CD4-positive, alpha-beta T cell (primary cell): ENCODE data around the gene COL13A1. TPM values are rescaled to one million over a fixed set of nuclear protein-coding genes. Genes with fewer than 3 reads are reported as not detected.

Source experiments
- ATAC-seq: fragments of 200-7000 bp; cut with Tn5 transposase; one replicate; pipeline ENCODE4 v1.10.0; 2022; ENCODE audit warnings: mild to moderate bottlenecking; ENCODE audit not compliant: poor library complexity
- CTCF ChIA-PET: fragments of 350-600 bp; sonication (Branson Sonifier 250); formaldehyde crosslinking; loops from one replicate; lab custom pipeline; 2021; ENCODE audit warnings: antibody characterized with exemption, inconsistent platforms; lab: Charles Lee
- POLR2A ChIA-PET: fragments of 350-600 bp; sonication (Branson Sonifier 250); formaldehyde crosslinking; loops from one replicate; lab custom pipeline; 2021; ENCODE audit warnings: antibody characterized with exemption, inconsistent platforms; lab: Charles Lee
- DNase-seq, 14 experiments: peaks; one replicate each; pipeline ENCODE4 v3.0.0-alpha.2; 2013 to 2020; ENCODE audit warnings: mixed read lengths in 2 of 14
- H3K27ac ChIP-seq, 2 donors: one replicate each; pipeline versions ENCODE4 v1.5.1 to v1.7.0; 2013; ENCODE audit warnings: low read length in 2 of 2, low read depth in 1 of 2, mild to moderate bottlenecking in 1 of 2
- H3K27me3 ChIP-seq, 2 experiments: 1 replicate in 1 of 2; 2 replicates in 1 of 2; pipeline versions ENCODE4 v1.6.1 to v1.7.0; 2013; ENCODE audit warnings: low read length in 2 of 2, control low read depth in 1 of 2, mild to moderate bottlenecking in 1 of 2, moderate library complexity in 1 of 2; ENCODE audit not compliant: insufficient read depth in 2 of 2, control insufficient read depth in 1 of 2
- H3K36me3 ChIP-seq: one replicate; pipeline ENCODE4 v1.6.1; 2013; ENCODE audit warnings: low read length, control low read depth; ENCODE audit not compliant: insufficient read depth
- H3K4me1 ChIP-seq: one replicate; pipeline ENCODE4 v1.6.1; 2013; ENCODE audit warnings: low read length, control low read depth; ENCODE audit not compliant: insufficient read depth
- H3K4me3 ChIP-seq: one replicate; pipeline ENCODE4 v1.5.1; 2013; ENCODE audit warnings: mild to moderate bottlenecking, low read length, moderate library complexity
- H3K9me3 ChIP-seq, 2 experiments: 1 replicate in 1 of 2; 2 replicates in 1 of 2; pipeline versions ENCODE4 v1.6.1 to v1.7.0; 2013; ENCODE audit warnings: low read length in 2 of 2, mild to moderate bottlenecking in 2 of 2, control low read depth in 1 of 2, moderate library complexity in 1 of 2; ENCODE audit not compliant: control insufficient read depth in 1 of 2, insufficient read depth in 1 of 2
- H3K27ac Mint-ChIP-seq: one replicate; pipeline ENCODE4 v1.8.0; 2020; ENCODE audit warnings: mixed read lengths
- H3K27me3 Mint-ChIP-seq: one replicate; pipeline ENCODE4 v1.8.0; 2021; ENCODE audit warnings: mixed read lengths
- H3K36me3 Mint-ChIP-seq: one replicate; pipeline ENCODE4 v1.8.0; 2021; ENCODE audit warnings: low read depth, mixed read lengths
- H3K4me1 Mint-ChIP-seq: one replicate; pipeline ENCODE4 v1.8.0; 2021; ENCODE audit warnings: low read depth, mixed read lengths
- H3K4me3 Mint-ChIP-seq: one replicate; pipeline ENCODE4 v1.8.0; 2020; ENCODE audit warnings: mild to moderate bottlenecking, mixed read lengths
- H3K9me3 Mint-ChIP-seq: one replicate; pipeline ENCODE4 v1.8.0; 2020; ENCODE audit warnings: mixed read lengths
- intact Hi-C, 2 experiments: fragments of 100-400 bp; cut with DNase I in 1 of 2; cut with micrococcal nuclease in 1 of 2; formaldehyde crosslinking; loops; one replicate each; pipeline versions ENCODE4 v1.15.1 to v1.9.0; 2023 to 2025; cut with DNase I, micrococcal nuclease
- total RNA-seq, 174 experiments: library from RNA in 2 of 174; stranded (reverse) in 2 of 174; gene quantifications; one replicate each; pipeline ENCODE4 v1.2.3 and lab custom pipeline; 2021 to 2026
- TF ChIP-seq, protein P1 (sequence below): fragments of 200-600 bp; IDR thresholded peaks from one replicate; pipeline ENCODE4 v1.8.0; 2022; ENCODE audit warnings: antibody characterized with exemption, mild to moderate bottlenecking

The COL13A1 gene
- total RNA-seq, 2 experiments from 2014 or later = not detected

DNA sequence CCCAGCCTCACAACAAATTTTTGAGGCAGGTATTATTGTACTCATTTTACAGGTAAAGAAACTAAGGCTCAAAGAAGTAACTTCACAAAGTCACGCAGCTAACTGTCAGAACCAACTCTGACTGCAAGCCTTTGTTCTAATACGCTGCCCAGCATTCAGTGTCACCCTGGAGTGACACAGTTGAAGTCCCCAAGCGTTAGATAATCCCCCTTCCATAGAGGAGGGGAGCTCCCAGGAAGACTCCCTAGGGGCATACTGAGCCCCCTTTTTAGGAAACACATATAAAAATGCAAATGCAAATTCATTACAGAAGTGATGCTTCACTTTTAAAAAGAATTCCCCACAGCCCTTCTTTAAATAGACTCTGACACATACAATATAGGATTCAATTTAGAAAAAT lies 150.0 kb downstream of the COL13A1 start:
- H3K36me3 ChIP-seq = no peaks in the 10 kb centered on the region
- no peaks in the 10 kb centered on the region for H3K9me3 ChIP-seq
- H3K27me3 Mint-ChIP-seq = peaks cover 6% of the 10 kb centered on the region
- H3K4me1 ChIP-seq = no peaks in the 10 kb centered on the region
- CTCF ChIA-PET = no interaction called here
- POLR2A ChIA-PET = no interaction called here
- no peak overlapping the region for H3K4me3 ChIP-seq
- H3K27me3 ChIP-seq = peaks cover 0 to 12% of the 10 kb centered on the region in 2 experiments
- H3K36me3 Mint-ChIP-seq = no peaks in the 10 kb centered on the region
- H3K27ac ChIP-seq = no peak overlapping the region
- no peak overlapping the region for H3K27ac Mint-ChIP-seq
- H3K4me3 Mint-ChIP-seq = no peak overlapping the region
- no peaks in the 10 kb centered on the region for H3K4me1 Mint-ChIP-seq
- no peaks in the 10 kb centered on the region for H3K9me3 Mint-ChIP-seq
- intact Hi-C loops = no loop called here
- ATAC-seq (no peak), DNase-seq (no peak)
- TF ChIP-seq, protein P1, sequence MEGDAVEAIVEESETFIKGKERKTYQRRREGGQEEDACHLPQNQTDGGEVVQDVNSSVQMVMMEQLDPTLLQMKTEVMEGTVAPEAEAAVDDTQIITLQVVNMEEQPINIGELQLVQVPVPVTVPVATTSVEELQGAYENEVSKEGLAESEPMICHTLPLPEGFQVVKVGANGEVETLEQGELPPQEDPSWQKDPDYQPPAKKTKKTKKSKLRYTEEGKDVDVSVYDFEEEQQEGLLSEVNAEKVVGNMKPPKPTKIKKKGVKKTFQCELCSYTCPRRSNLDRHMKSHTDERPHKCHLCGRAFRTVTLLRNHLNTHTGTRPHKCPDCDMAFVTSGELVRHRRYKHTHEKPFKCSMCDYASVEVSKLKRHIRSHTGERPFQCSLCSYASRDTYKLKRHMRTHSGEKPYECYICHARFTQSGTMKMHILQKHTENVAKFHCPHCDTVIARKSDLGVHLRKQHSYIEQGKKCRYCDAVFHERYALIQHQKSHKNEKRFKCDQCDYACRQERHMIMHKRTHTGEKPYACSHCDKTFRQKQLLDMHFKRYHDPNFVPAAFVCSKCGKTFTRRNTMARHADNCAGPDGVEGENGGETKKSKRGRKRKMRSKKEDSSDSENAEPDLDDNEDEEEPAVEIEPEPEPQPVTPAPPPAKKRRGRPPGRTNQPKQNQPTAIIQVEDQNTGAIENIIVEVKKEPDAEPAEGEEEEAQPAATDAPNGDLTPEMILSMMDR = no peak

DNA sequence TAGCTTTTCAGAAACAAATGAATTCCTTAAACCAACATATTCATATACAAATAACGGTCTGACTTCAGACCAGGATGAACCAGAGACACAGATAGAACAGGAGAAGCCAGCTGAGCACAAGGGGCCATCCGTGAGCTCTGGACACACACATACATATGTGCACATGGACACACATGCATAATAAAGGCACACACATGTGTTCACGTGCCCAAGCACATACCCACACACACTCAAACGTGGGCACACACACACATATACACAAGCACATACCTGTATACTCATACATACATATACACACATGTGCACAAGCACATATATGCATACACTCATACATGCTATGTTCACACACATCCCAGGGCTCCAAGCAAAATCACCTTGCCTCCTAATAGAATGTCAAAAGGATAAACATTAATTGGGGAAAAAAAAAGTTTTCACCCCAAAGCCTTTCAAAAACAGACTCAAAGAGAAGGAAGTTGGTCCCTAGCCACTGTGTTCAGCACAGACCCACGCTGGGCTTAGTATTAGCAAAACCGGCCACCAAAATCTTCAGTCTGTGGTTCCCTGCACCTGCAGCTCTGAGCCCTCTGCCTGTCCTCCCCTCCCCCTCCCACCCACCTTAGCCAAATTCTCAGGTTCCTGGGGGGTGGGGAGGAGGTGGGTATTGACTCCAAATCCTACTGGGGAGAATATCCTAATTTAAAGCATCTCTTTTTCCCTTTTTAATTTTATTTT lies 150.5 kb downstream of the COL13A1 start:
- intact Hi-C loops = no loop called here
- Histone ChIP-seq H3K4me3 (no peak overlapping the region), H3K27ac (no peak overlapping the region), H3K4me1 (no peaks in the 10 kb centered on the region), H3K36me3 (no peaks in the 10 kb centered on the region), H3K27me3 (peaks cover 0 to 14% of the 10 kb centered on the region in 2 experiments), H3K9me3 (no peaks in the 10 kb centered on the region)
- TF ChIP-seq, protein P1 = no peak
- H3K4me1 Mint-ChIP-seq = no peaks in the 10 kb centered on the region
- peaks cover 6% of the 10 kb centered on the region for H3K27me3 Mint-ChIP-seq
- no peaks in the 10 kb centered on the region for H3K36me3 Mint-ChIP-seq
- no peak overlapping the region for H3K4me3 Mint-ChIP-seq
- CTCF ChIA-PET = no interaction called here
- H3K9me3 Mint-ChIP-seq = no peaks in the 10 kb centered on the region
- POLR2A ChIA-PET = no interaction called here
- H3K27ac Mint-ChIP-seq = no peak overlapping the region
- ATAC-seq = no peak
- DNase-seq = no peak

DNA sequence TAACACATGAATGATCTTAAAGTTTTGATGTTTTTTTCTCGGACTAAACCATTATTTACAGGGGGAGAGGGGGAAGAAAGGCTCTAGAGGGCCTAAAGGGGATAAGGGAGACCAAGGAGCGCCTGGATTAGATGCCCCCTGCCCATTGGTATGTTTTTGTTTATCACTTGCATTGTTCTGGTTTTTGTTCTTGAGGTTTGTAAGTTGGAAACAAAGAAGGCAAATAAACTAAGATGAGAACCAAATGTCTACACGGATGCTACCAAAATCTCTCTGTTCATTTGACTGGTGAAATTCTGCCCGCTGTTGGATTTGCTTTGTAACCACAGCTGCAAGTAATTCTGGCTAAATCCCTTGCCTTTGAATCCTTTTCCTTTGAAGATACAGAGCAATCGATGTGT lies 151.1 kb downstream of the COL13A1 start:
- H3K9me3 ChIP-seq = no peaks in the 10 kb centered on the region
- Mint-ChIP-seq H3K4me3 (no peak overlapping the region), H3K27me3 (peaks cover 6% of the 10 kb centered on the region), H3K27ac (no peak overlapping the region), H3K36me3 (no peaks in the 10 kb centered on the region), H3K4me1 (no peaks in the 10 kb centered on the region), H3K9me3 (no peaks in the 10 kb centered on the region)
- POLR2A ChIA-PET = no interaction called here
- CTCF ChIA-PET = no interaction called here
- H3K27ac ChIP-seq = no peak overlapping the region
- H3K4me1 ChIP-seq = no peaks in the 10 kb centered on the region
- intact Hi-C loops = no loop called here
- H3K36me3 ChIP-seq = no peaks in the 10 kb centered on the region
- H3K4me3 ChIP-seq = no peak overlapping the region
- ATAC-seq (no peak), DNase-seq (no peak)
- TF ChIP-seq, protein P1 = no peak
- H3K27me3 ChIP-seq = peaks cover 0 to 14% of the 10 kb centered on the region in 2 experiments
